ENCODE data around the gene JOSD1. TPM values are rescaled to one million over a fixed set of nuclear protein-coding genes. Genes with fewer than 3 reads are reported as not detected.

Gene JOSD1
- polyA plus RNA-seq, 3 donors: 7.1 to 83.5 (median 7.2) TPM

- Mint-ChIP-seq H3K4me1 (peaks cover 8% of the 10 kb centered on the region), H3K9me3 (no peaks in the 10 kb centered on the region), H3K27me3 (ENCODE audit: low read depth in 3 of 3) (peaks cover 0 to 1% (median 0%) of the 10 kb centered on the region in 3 donors), H3K4me3 (no peak overlapping the region), H3K27ac (peak overlapping the region in 2 of 7 donors; percentile 26 to 79), H3K36me3 (peaks cover 73 to 87% of the 10 kb centered on the region in 2 donors)
- Histone ChIP-seq H2AFZ (ENCODE audit: insufficient read depth, low read depth, low read length, poor library complexity, severe bottlenecking) (no peak overlapping the region), H3K4me2 (replicated peaks; ENCODE audit: extremely low read depth, low read length, poor library complexity, severe bottlenecking) (no peak overlapping the region), H3K27ac (ENCODE audit: low read depth in 1 of 2, low read length in 2 of 2) (peak overlapping the region in 1 of 2 donors; percentile 23), H3K36me3 (replicated peaks in 1 of 2; ENCODE audit: control insufficient read depth in 1 of 2, insufficient read depth in 2 of 2, low read length in 2 of 2) (peaks cover 77 to 91% of the 10 kb centered on the region in 2 donors), H3K79me2 (ENCODE audit: insufficient read depth, low read length) (peaks cover 18% of the 10 kb centered on the region), H3K27me3 (ENCODE audit: control insufficient read depth in 2 of 2, insufficient read depth in 2 of 2, low read length in 2 of 2) (no peaks in the 10 kb centered on the region), H3K4me3 (replicated peaks in 1 of 3; ENCODE audit: low read depth in 2 of 3, low read length in 3 of 3) (no peak overlapping the region), H3K9me3 (replicated peaks in 1 of 2; ENCODE audit: control insufficient read depth in 1 of 2, insufficient read depth in 1 of 2, low read length in 2 of 2) (no peaks in the 10 kb centered on the region), H4K20me1 (ENCODE audit: insufficient read depth, low read length) (peaks cover 100% of the 10 kb centered on the region), H3K9ac (ENCODE audit: insufficient read depth, low read length, poor library complexity, severe bottlenecking) (no peak overlapping the region), H3K4me1 (ENCODE audit: control insufficient read depth in 1 of 2, insufficient read depth in 2 of 2, low read length in 2 of 2) (no peaks in the 10 kb centered on the region)
- TF ChIP-seq, protein P1, sequence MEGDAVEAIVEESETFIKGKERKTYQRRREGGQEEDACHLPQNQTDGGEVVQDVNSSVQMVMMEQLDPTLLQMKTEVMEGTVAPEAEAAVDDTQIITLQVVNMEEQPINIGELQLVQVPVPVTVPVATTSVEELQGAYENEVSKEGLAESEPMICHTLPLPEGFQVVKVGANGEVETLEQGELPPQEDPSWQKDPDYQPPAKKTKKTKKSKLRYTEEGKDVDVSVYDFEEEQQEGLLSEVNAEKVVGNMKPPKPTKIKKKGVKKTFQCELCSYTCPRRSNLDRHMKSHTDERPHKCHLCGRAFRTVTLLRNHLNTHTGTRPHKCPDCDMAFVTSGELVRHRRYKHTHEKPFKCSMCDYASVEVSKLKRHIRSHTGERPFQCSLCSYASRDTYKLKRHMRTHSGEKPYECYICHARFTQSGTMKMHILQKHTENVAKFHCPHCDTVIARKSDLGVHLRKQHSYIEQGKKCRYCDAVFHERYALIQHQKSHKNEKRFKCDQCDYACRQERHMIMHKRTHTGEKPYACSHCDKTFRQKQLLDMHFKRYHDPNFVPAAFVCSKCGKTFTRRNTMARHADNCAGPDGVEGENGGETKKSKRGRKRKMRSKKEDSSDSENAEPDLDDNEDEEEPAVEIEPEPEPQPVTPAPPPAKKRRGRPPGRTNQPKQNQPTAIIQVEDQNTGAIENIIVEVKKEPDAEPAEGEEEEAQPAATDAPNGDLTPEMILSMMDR (IDR thresholded peaks at IDR 0.05): no peak
- DNase-seq: no peak
- 71% methylated on average over 13 of the region's 15 CpGs for WGBS (ENCODE audit: insufficient coverage)
- intact Hi-C loops (cut with micrococcal nuclease): no loop called here
These were observed 34.9 kb upstream of the JOSD1 start for GRCh38 chr22:38735465-38736256.

DNA sequence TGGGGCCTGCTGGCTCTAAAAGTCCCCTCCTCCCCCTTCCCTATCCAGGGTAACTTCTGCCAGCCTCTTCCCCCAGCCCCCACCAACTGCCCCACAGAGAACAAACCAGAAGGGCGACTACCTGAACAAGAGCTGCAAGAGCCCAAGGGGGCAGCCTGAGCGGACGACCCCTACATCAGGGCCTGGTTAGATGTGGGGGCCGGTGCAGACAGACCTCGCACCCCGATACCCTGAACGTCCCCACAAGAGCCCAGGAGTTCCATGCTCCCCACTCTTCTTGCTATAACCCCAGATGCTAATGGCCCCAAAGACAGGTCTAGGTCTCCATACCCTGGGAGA is 34.4 kb upstream of the JOSD1 start:
- 98% methylated on average over 7 of the region's 7 CpGs for WGBS (ENCODE audit: insufficient coverage)
- Histone ChIP-seq H4K20me1 (ENCODE audit: insufficient read depth, low read length) (peaks cover 100% of the 10 kb centered on the region), H3K4me2 (replicated peaks; ENCODE audit: extremely low read depth, low read length, poor library complexity, severe bottlenecking) (no peak overlapping the region), H3K79me2 (ENCODE audit: insufficient read depth, low read length) (peaks cover 17% of the 10 kb centered on the region), H3K9me3 (replicated peaks in 1 of 2; ENCODE audit: control insufficient read depth in 1 of 2, insufficient read depth in 1 of 2, low read length in 2 of 2) (no peaks in the 10 kb centered on the region), H3K9ac (ENCODE audit: insufficient read depth, low read length, poor library complexity, severe bottlenecking) (no peak overlapping the region), H3K4me3 (replicated peaks in 1 of 3; ENCODE audit: low read depth in 2 of 3, low read length in 3 of 3) (no peak overlapping the region), H2AFZ (ENCODE audit: insufficient read depth, low read depth, low read length, poor library complexity, severe bottlenecking) (no peak overlapping the region), H3K27ac (ENCODE audit: low read depth in 1 of 2, low read length in 2 of 2) (peak overlapping the region in 1 of 2 donors; percentile 23), H3K27me3 (ENCODE audit: control insufficient read depth in 2 of 2, insufficient read depth in 2 of 2, low read length in 2 of 2) (no peaks in the 10 kb centered on the region), H3K36me3 (replicated peaks in 1 of 2; ENCODE audit: control insufficient read depth in 1 of 2, insufficient read depth in 2 of 2, low read length in 2 of 2) (peaks cover 77 to 91% of the 10 kb centered on the region in 2 donors), H3K4me1 (ENCODE audit: control insufficient read depth in 1 of 2, insufficient read depth in 2 of 2, low read length in 2 of 2) (no peaks in the 10 kb centered on the region)
- H3K27me3 Mint-ChIP-seq (ENCODE audit: low read depth in 3 of 3): peaks cover 0 to 3% (median 0%) of the 10 kb centered on the region in 3 donors
- peaks cover 8% of the 10 kb centered on the region for H3K4me1 Mint-ChIP-seq
- intact Hi-C loops (cut with micrococcal nuclease): no loop called here
- TF ChIP-seq, protein P1 (IDR thresholded peaks at IDR 0.05): no peak
- no peaks in the 10 kb centered on the region for H3K9me3 Mint-ChIP-seq
- peak overlapping the region in 5 of 7 donors; percentile 26 to 69 (median 64) for H3K27ac Mint-ChIP-seq
- H3K36me3 Mint-ChIP-seq: peaks cover 73 to 87% of the 10 kb centered on the region in 2 donors
- no peak for DNase-seq
- H3K4me3 Mint-ChIP-seq: no peak overlapping the region
